A549 (cell line): Measurements from ENCODE around the gene CISTR.

Experiments
- BHLHE40 ChIP-seq: IDR thresholded peaks from 2 replicates; pipeline ENCODE4 v1.6.1; 2012; ENCODE audit warnings: low read depth, low read length, inconsistent platforms
- CEBPB ChIP-seq, 2 experiments: fragments of >200 bp in 1 of 2; sonication (Bioruptor Twin) in 1 of 2; formaldehyde crosslinking in 1 of 2; IDR thresholded peaks; 2 replicates each; pipeline ENCODE4 v1.6.1; 2012 to 2016
- CTCF ChIP-seq: fragments of >200 bp; sonication (Bioruptor Twin); formaldehyde crosslinking; IDR thresholded peaks from 3 replicates; pipeline ENCODE4 v1.5.1; 2016
- E2F6 ChIP-seq: IDR thresholded peaks from 2 replicates; pipeline ENCODE4 v1.6.1; 2012; ENCODE audit warnings: low read depth, borderline replicate concordance
- EHMT2 ChIP-seq: fragments of 200-600 bp; sonication (generic); IDR thresholded peaks from 2 replicates; pipeline ENCODE4 v1.6.1; 2016; ENCODE audit warnings: antibody characterized with exemption, low read depth, mild to moderate bottlenecking, moderate library complexity
- ESRRA ChIP-seq: fragments of 150-350 bp; IDR thresholded peaks from 2 replicates; pipeline ENCODE4 v1.6.1; 2014; ENCODE audit warnings: mild to moderate bottlenecking, low read length, borderline replicate concordance
- JUNB ChIP-seq: fragments of >200 bp; sonication (Bioruptor Twin); formaldehyde crosslinking; IDR thresholded peaks from 2 replicates; pipeline ENCODE4 v1.6.1; 2016
- MAFK ChIP-seq: fragments of 450-650 bp; IDR thresholded peaks from 2 replicates; pipeline ENCODE4 v1.6.1; 2014; ENCODE audit not compliant: partially characterized antibody
- MYC ChIP-seq: IDR thresholded peaks from 2 replicates; pipeline ENCODE4 v1.6.1; 2012; ENCODE audit warnings: mild to moderate bottlenecking, inconsistent platforms, low read length, improper control_type of control experiment, borderline replicate concordance
- POLR2A ChIP-seq: IDR thresholded peaks from 2 replicates; pipeline ENCODE4 v1.6.1; 2012; ENCODE audit warnings: mild to moderate bottlenecking, low read length
- POLR2AphosphoS2 ChIP-seq: conservative IDR thresholded peaks from 2 replicates; pipeline ENCODE4 v1.6.1; 2012; ENCODE audit warnings: low read length, improper control_type of control experiment, inconsistent platforms
- RFX5 ChIP-seq: fragments of 450-650 bp; IDR thresholded peaks from 2 replicates; pipeline ENCODE4 v1.7.1; 2014; ENCODE audit warnings: antibody characterized with exemption, mild to moderate bottlenecking, moderate library complexity
- USF2 ChIP-seq: fragments of 450-650 bp; IDR thresholded peaks from 2 replicates; pipeline ENCODE4 v1.6.1; 2014; ENCODE audit warnings: antibody characterized with exemption
- ZFP36 ChIP-seq: fragments of 450-650 bp; IDR thresholded peaks from 2 replicates; pipeline ENCODE4 v1.6.1; 2014; ENCODE audit warnings: borderline replicate concordance; ENCODE audit not compliant: partially characterized antibody

GRCh38 chr12:53738406-53739213, 13.2 kb downstream of the CISTR start:
- TF ChIP-seq POLR2A (no peak), USF2 (no peak), ZFP36 (no peak), POLR2AphosphoS2 (no peak), CTCF (no peak), MYC (no peak), BHLHE40 (no peak), CEBPB (IDR thresholded peaks at IDR 0.05) (no peak), RFX5 (no peak), ESRRA (no peak), EHMT2 (no peak), JUNB (no peak), E2F6 (no peak), MAFK (no peak)
